HL-60 (cell line): Measurements from ENCODE around the gene LRP1B.

Experiments used
- GABPA ChIP-seq: IDR thresholded peaks from 2 replicates; pipeline ENCODE4 v1.6.1; 2012; ENCODE audit warnings: low read depth
- POLR2AphosphoS5 ChIP-seq: IDR thresholded peaks from 2 replicates; pipeline ENCODE4 v1.6.1; 2012; ENCODE audit warnings: low read depth
- TF ChIP-seq, protein P1 (sequence below): IDR thresholded peaks from one replicate; pipeline ENCODE4 v1.5.1; 2011; ENCODE audit warnings: low read length, control low read depth, inconsistent platforms; ENCODE audit not compliant: insufficient read depth

DNA sequence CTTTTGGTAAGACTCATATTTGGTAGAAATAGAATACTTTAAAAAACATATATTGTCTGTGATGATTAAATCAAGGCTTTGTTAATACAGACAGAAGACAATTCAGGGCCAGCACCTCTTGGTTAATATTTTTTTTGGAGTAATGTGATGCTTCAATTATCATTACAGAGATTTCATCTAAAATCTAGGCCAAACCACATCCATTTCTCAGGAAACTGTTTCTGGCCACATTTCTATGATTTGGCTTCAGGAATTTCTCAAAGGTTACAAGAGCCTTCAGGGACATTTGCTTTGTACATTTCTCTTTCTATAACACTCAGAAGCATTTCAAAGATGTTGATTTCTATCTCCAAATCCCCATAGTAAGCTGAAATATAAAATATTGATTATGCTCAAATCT is 614.9 kb downstream of the LRP1B start:
- TF ChIP-seq, protein P1, sequence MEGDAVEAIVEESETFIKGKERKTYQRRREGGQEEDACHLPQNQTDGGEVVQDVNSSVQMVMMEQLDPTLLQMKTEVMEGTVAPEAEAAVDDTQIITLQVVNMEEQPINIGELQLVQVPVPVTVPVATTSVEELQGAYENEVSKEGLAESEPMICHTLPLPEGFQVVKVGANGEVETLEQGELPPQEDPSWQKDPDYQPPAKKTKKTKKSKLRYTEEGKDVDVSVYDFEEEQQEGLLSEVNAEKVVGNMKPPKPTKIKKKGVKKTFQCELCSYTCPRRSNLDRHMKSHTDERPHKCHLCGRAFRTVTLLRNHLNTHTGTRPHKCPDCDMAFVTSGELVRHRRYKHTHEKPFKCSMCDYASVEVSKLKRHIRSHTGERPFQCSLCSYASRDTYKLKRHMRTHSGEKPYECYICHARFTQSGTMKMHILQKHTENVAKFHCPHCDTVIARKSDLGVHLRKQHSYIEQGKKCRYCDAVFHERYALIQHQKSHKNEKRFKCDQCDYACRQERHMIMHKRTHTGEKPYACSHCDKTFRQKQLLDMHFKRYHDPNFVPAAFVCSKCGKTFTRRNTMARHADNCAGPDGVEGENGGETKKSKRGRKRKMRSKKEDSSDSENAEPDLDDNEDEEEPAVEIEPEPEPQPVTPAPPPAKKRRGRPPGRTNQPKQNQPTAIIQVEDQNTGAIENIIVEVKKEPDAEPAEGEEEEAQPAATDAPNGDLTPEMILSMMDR: no peak
- TF ChIP-seq GABPA (no peak), POLR2AphosphoS5 (no peak)
